Retinal pigment epithelial cell (primary cell): ENCODE measurements around the gene TSPAN14.
"Not testable (repeated sequence)": the region's sequence is repeated elsewhere in the genome, so short reads cannot be mapped to it uniquely, and the experiment has no call there.

Source experiments
- DNase-seq: peaks from one replicate; pipeline ENCODE4 v3.0.0-alpha.2; 2010; ENCODE audit warnings: low read depth
- H3K4me3 ChIP-seq: 2 replicates; pipeline ENCODE4 v1.5.1; 2011; ENCODE audit warnings: mild to moderate bottlenecking, low read length, control low read depth, moderate library complexity
- TF ChIP-seq, protein P1 (sequence below): conservative IDR thresholded peaks from 2 replicates; pipeline ENCODE4 v1.5.1; 2011; ENCODE audit warnings: low read depth, low read length, control low read depth, inconsistent platforms

Gene TSPAN14

DNA sequence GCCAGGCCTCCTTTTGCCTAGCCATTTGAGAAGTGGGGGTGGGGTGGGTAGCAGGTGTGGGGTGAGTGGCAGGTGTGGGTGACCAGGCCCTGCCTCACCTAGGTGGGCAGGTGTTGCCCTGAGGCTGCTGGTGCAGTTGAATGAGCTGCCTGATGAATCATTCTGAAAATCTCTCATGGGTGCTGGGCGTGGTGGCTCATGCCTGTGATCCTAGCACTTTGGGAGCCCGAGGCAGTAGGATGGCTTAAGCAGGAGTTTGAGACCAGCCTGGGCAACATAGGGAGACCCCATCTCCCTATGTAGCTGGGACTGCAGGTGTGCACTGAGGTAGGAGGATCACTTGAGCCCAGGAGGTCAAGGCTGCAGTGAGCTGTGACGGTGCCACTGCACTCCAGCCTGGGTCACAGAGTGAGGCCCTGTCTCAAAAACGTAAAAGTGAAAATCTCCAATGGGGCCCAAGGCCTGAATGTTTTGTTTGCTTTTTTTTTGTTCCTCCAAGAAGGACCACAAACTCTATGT is 17.7 kb downstream of the TSPAN14 start:
- TF ChIP-seq, protein P1, sequence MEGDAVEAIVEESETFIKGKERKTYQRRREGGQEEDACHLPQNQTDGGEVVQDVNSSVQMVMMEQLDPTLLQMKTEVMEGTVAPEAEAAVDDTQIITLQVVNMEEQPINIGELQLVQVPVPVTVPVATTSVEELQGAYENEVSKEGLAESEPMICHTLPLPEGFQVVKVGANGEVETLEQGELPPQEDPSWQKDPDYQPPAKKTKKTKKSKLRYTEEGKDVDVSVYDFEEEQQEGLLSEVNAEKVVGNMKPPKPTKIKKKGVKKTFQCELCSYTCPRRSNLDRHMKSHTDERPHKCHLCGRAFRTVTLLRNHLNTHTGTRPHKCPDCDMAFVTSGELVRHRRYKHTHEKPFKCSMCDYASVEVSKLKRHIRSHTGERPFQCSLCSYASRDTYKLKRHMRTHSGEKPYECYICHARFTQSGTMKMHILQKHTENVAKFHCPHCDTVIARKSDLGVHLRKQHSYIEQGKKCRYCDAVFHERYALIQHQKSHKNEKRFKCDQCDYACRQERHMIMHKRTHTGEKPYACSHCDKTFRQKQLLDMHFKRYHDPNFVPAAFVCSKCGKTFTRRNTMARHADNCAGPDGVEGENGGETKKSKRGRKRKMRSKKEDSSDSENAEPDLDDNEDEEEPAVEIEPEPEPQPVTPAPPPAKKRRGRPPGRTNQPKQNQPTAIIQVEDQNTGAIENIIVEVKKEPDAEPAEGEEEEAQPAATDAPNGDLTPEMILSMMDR = no peak
- DNase-seq = no peak
- no peak overlapping the region for H3K4me3 ChIP-seq

DNA sequence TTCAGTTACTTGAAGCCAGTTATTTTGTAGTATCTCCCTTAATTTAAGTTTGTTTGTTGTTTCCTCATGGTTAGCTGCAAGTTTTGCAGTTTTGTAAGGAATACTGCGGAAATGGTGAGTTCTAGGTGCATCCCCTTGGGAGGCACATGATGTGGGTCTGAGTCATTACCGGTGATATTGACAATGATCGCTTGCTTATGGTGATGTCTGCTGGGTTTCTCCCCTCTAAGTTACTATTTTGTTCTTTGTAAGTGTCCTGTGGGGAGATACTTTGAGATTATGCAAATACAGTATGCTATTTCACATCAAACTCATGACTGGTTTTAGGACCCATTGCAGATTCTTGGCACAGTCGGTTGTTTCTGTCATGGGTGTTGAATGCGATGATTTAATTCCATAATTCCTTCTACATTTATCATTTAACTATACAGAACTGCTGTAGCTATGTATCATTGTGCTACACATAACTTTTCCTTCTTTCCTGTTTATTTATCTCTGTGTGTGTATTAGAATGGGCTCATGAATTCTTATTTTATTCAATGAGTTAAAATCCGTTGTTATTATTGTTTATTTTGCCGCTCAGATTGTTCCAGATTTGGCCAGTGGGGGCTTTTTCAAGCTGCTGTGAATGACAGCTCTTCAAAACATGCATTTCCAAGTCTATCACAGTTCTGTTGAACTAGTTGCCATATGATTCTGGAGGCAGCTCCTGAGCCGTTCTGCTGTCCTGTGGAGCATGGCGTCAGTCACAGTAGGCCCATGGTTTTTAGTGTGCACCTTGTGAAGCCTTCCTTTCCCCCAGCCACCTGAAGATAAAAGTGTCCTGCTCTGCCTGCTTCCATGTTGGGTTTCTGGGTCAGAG is 18.4 kb downstream of the TSPAN14 start:
- TF ChIP-seq, protein P1 = no peak
- H3K4me3 ChIP-seq = no peak overlapping the region
- no peak for DNase-seq

DNA sequence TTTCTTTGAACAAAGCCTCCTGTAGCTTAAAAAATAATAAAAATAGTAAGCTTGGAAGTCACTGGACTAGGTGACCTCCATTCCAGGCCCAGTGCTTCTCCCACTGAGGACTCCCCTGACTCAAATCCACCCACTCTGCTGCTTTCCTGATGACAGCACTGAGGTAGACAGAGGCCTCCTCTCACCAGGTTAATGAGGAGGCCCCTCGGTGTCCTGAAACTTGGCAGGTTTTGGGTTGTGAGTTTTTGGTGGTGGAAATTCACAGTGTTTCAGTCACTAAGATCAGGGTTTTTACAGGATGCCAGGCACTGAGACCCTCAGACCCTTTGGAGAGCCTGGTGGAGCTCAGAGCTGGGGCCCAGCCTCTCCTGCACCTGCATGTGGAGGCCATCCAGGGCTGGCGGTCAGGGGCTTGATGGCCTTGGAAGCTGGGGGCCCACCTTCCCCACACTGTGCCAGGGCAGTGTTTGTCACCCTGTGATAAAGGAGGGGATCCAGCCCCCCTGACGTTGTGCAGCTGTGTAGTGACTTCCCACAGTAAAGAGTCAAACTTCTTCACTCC is 19.1 kb downstream of the TSPAN14 start:
- no peak for DNase-seq
- TF ChIP-seq, protein P1 = no peak
- no peak overlapping the region for H3K4me3 ChIP-seq

DNA sequence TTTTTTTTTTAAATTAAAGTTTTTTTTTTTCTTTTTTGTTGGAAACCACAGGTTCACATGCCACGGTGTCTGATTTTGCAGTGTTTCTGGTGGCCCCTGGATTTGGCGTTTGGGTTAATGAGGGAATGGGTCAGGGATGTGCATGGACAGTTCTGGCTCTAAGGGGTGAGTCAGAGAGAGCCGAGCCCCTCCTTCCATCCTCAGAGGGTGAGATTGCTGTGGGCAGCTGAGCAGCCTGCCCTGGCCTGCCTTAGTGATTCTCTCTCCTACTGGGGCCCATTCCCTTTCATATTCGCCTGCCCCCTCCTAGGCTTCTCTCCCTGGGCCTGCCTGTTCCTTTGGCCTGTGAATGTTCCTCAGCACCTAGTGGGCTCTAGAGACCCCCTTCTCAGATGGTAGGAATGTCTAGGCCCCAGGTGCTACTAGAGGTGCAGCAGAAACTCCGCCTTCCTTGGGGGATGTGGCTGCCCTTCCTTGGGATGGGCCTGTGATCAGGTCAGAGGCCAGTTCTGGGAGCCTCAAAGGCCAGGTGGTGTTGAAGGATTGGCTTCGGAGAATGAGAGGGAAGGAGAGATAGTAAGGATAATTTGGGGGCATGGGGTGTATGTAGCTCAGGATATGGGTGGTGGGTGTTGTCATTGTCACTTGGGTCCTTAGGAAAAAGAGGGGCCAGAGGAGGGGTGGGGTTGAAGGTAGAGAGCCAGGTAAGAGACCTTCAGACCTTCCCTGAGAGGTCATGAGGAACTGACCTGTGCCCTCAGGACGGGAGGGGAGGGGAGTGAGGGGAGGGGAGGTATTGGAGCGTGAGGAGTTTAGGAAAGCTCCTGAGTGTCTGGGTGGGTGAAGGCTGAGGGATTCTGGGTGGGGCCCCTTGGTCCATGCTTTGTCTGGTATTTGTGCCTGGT is 19.8 kb downstream of the TSPAN14 start:
- DNase-seq = no peak
- H3K4me3 ChIP-seq = no peak overlapping the region
- TF ChIP-seq, protein P1 = no peak

DNA sequence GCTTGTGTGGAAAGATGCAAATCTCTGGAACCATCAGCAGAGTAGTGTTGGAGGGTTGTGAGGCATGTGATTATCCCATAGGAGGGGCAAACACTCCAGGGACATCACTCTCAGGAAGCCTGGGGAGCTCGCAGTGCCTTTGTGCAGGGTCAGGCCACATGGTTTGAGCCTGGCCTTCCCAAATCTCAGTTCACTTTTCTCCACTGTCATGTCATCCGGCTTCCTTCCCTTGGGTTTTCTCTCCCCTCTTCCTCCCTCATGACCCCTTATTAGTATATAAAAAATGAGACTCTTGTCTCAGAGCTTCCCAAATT is 20.4 kb downstream of the TSPAN14 start:
- TF ChIP-seq, protein P1 = no peak
- H3K4me3 ChIP-seq = no peak overlapping the region
- DNase-seq = no peak

DNA sequence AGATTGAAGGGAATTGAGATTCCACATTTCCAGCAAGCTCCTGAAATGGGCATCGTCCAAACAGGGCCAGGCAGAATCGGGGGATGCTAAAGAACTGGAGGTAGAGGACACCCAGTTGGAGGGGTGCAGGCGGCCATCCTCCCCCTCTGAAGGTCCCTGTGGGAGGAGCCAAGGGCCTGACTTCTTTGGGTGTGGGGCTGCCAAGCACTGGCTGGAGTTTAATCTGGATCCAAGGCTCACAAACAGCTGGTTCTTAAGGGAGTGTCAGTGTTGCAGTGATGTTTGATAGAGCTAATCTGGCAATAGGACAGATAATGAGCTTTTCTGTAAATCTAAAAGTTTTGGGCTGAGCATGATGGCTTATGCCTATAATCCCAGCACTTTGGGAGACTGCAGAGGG is 20.8 kb downstream of the TSPAN14 start:
- no peak for DNase-seq
- H3K4me3 ChIP-seq = no peak overlapping the region
- TF ChIP-seq, protein P1 = no peak

DNA sequence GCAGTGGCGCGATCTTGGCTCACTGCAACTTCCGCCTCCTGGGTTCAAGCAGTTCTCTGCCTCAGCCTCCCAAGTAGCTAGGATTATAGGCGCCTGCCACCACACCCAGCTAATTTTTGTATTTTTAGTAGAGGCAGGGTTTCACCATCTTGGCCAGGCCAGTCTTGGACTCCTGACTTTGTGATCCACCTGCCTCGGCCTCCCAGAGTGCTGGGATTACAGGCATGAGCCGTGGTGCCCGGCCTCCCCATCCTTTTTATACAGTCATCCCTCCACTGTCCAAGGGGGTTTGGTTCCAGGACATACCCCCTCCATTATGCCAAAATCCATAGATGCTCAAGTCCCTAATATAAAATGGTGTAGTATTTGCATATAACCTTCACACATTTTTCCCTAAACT is 21.5 kb downstream of the TSPAN14 start:
- not testable (repeated sequence) for DNase-seq, H3K4me3 ChIP-seq
